Liver (tissue), 9 donors: ENCODE data around the gene ALK. TPM values are rescaled to one million over a fixed set of nuclear protein-coding genes. Genes with fewer than 3 reads are reported as not detected.

Experiments
- DNase-seq: peaks from one replicate; pipeline ENCODE4 v3.0.0-alpha.2; 2017; ENCODE audit warnings: low spot score
- H3K27ac ChIP-seq, 2 donors: one replicate each; pipeline ENCODE4 v1.7.0; 2013; ENCODE audit warnings: inconsistent platforms in 2 of 2, low read length in 2 of 2, control low read depth in 1 of 2, low read depth in 1 of 2, mild to moderate bottlenecking in 1 of 2
- H3K27me3 ChIP-seq, 4 donors: one replicate each; pipeline versions ENCODE4 v1.6.1 to v1.7.0; 2013; ENCODE audit warnings: low read length in 3 of 4, inconsistent platforms in 1 of 4, mild to moderate bottlenecking in 1 of 4, moderate library complexity in 1 of 4; ENCODE audit not compliant: control insufficient read depth in 4 of 4, insufficient read depth in 4 of 4
- H3K36me3 ChIP-seq, 4 donors: one replicate each; pipeline versions ENCODE4 v1.6.1 to v1.7.0; 2013; ENCODE audit warnings: low read length in 3 of 4, mild to moderate bottlenecking in 3 of 4, low read depth in 1 of 4, moderate library complexity in 1 of 4; ENCODE audit not compliant: control insufficient read depth in 4 of 4, insufficient read depth in 3 of 4
- H3K4me1 ChIP-seq, 4 donors: one replicate each; pipeline versions ENCODE4 v1.6.1 to v1.7.0; 2013; ENCODE audit warnings: low read length in 3 of 4, mild to moderate bottlenecking in 3 of 4, moderate library complexity in 1 of 4; ENCODE audit not compliant: control insufficient read depth in 4 of 4, insufficient read depth in 4 of 4
- H3K4me3 ChIP-seq, 3 donors: one replicate each; pipeline versions ENCODE4 v1.6.1 to v1.7.0; 2013; ENCODE audit warnings: low read length in 3 of 3, control low read depth in 1 of 3, low read depth in 1 of 3, mild to moderate bottlenecking in 1 of 3
- H3K9ac ChIP-seq, 2 donors: one replicate each; pipeline ENCODE4 v1.7.0; 2013; ENCODE audit warnings: low read length in 2 of 2, mild to moderate bottlenecking in 2 of 2, moderate library complexity in 2 of 2, control low read depth in 1 of 2, low read depth in 1 of 2
- H3K9me3 ChIP-seq, 4 donors: one replicate each; pipeline versions ENCODE4 v1.6.1 to v1.7.0; 2013; ENCODE audit warnings: low read length in 3 of 4; ENCODE audit not compliant: control insufficient read depth in 4 of 4
- EGR1 ChIP-seq, 2 donors: IDR thresholded peaks; 2 replicates each; pipeline ENCODE4 v1.6.1; 2016 to 2018; ENCODE audit warnings: antibody characterized with exemption in 2 of 2, low read depth in 2 of 2
- FOXA1 ChIP-seq: IDR thresholded peaks from 2 replicates; pipeline ENCODE4 v1.6.1; 2016; ENCODE audit warnings: antibody characterized with exemption
- FOXA2 ChIP-seq: IDR thresholded peaks from 2 replicates; pipeline ENCODE4 v1.6.1; 2016; ENCODE audit warnings: antibody characterized with exemption
- GABPA ChIP-seq, 2 donors: IDR thresholded peaks in 1 of 2; conservative IDR thresholded peaks in 1 of 2; 2 replicates each; pipeline ENCODE4 v1.6.1; 2016; ENCODE audit warnings: antibody characterized with exemption in 2 of 2, mild to moderate bottlenecking in 1 of 2, moderate library complexity in 1 of 2
- HNF4A ChIP-seq, 2 donors: conservative IDR thresholded peaks; 2 replicates each; pipeline ENCODE4 v1.6.1; 2016; ENCODE audit warnings: antibody characterized with exemption in 2 of 2, mild to moderate bottlenecking in 2 of 2
- HNF4G ChIP-seq: IDR thresholded peaks from 2 replicates; pipeline ENCODE4 v1.6.1; 2016; ENCODE audit warnings: antibody characterized with exemption
- JUND ChIP-seq, 2 donors: IDR thresholded peaks; 2 replicates each; pipeline ENCODE4 v1.6.1; 2016; ENCODE audit warnings: antibody characterized with exemption in 2 of 2
- NR2F2 ChIP-seq: IDR thresholded peaks from 2 replicates; pipeline ENCODE4 v1.6.1; 2016; ENCODE audit warnings: antibody characterized with exemption
- RAD21 ChIP-seq, 2 donors: IDR thresholded peaks; 2 replicates each; pipeline ENCODE4 v1.6.1; 2016; ENCODE audit warnings: antibody characterized with exemption in 2 of 2, mild to moderate bottlenecking in 2 of 2
- RXRA ChIP-seq, 2 donors: IDR thresholded peaks; 2 replicates each; pipeline ENCODE4 v1.6.1; 2017 to 2018; ENCODE audit warnings: antibody characterized with exemption in 2 of 2, mild to moderate bottlenecking in 1 of 2
- SP1 ChIP-seq: IDR thresholded peaks from 2 replicates; pipeline ENCODE4 v1.6.1; 2018; ENCODE audit warnings: antibody characterized with exemption, mild to moderate bottlenecking
- TAF1 ChIP-seq: conservative IDR thresholded peaks from 2 replicates; pipeline ENCODE4 v1.6.1; 2016; ENCODE audit warnings: antibody characterized with exemption, mild to moderate bottlenecking
- YY1 ChIP-seq: IDR thresholded peaks from 2 replicates; pipeline ENCODE4 v1.6.1; 2016; ENCODE audit warnings: antibody characterized with exemption, mild to moderate bottlenecking
- WGBS: extraction: QIAGEN DNeasy Blood & Tissue Kit; methylation state at CpG from one replicate; pipeline ENCODE4 v1.1.7; 2013; 5-methylcytosine and 5-hydroxymethylcytosine counted together
- polyA plus RNA-seq, 2 donors: library from polyadenylated mRNA; stranded (reverse) in 1 of 2; unstranded in 1 of 2; fragments of 200-250 nt in 1 of 2; fragments of >200 nt in 1 of 2; fragmentation: Nextera tagmentation in 1 of 2; extraction: Ambion mirVana in 1 of 2; gene quantifications; one replicate each; pipeline versions ENCODE4 v1.2.1 to v1.2.3, GENCODE V29; 2013 to 2015
- total RNA-seq, 2 donors: library from RNA; depleted of rRNA; stranded (reverse); fragments of >200 nt; gene quantifications; one replicate each; pipeline ENCODE4 v1.2.3, GENCODE V29; 2014
- TF ChIP-seq, protein P1 (sequence below): IDR thresholded peaks from 2 replicates; pipeline ENCODE4 v1.6.1; 2016; ENCODE audit warnings: antibody characterized with exemption
- TF ChIP-seq, protein P2 (sequence below): IDR thresholded peaks from 2 replicates; pipeline ENCODE4 v1.6.1; 2016; ENCODE audit warnings: antibody characterized with exemption
- TF ChIP-seq, protein P3 (sequence below): fragments of 150-350 bp; IDR thresholded peaks from 2 replicates; pipeline ENCODE4 v1.5.1; 2017; ENCODE audit warnings: improper control_type of control experiment, low read depth, low read length; ENCODE audit not compliant: missing input control
- TF ChIP-seq, protein P4 (sequence below): IDR thresholded peaks from 2 replicates; pipeline ENCODE4 v1.6.1; 2016; ENCODE audit warnings: antibody characterized with exemption
- TF ChIP-seq, protein P5 (sequence below): IDR thresholded peaks from 2 replicates; pipeline ENCODE4 v1.6.1; 2016; ENCODE audit warnings: antibody characterized with exemption, mild to moderate bottlenecking
- donor health status: healthy.
- donor health status: healthy.
- donor health status: healthy.
- donor health status: healthy.
- donor health status: healthy.

ALK gene
- total and polyA plus RNA-seq, 4 donors = under 0.01 TPM; not detected in 3

DNA sequence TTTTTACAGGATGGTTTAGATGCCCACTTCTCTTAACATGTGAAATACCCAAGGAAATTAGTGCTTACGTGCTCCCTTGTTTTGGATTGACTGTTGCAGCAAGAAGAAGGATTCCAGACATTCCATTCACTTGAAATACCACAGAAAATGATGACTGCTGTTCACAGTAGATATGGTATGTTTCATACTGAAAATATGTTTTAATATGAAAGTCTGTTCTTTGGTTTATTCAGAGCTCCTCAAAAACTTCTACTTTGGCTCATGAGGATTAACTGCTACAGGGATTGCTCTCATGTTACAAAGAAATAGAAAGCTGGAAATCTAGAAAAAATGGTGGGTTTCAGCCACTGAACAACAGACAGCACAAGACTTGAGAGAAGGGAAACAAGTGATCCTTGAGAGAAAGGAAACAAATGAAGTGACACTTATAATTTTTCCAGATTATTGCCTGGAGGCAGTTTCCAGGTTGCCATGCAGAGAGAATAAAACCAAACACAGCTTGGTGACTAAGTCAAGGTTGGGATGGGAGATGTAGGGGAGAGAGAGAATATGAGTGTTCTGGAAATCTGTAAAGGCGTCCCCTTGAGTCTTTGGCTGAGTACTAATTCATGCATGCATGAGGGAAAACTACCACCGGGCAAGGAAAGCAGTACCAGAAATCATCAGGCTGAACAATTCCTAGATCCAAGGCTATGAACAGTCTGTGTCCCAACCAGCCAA is 458.0 kb downstream of the ALK start:
- Histone ChIP-seq H3K36me3 (no peaks in the 10 kb centered on the region), H3K27me3 (no peaks in the 10 kb centered on the region), H3K4me1 (no peaks in the 10 kb centered on the region), H3K9ac (no peak overlapping the region), H3K27ac (no peak overlapping the region), H3K4me3 (no peak overlapping the region), H3K9me3 (no peaks in the 10 kb centered on the region)
- WGBS = 81% methylated on average over 3 of the region's 3 CpGs
- DNase-seq = no peak
- TF ChIP-seq, protein P1, sequence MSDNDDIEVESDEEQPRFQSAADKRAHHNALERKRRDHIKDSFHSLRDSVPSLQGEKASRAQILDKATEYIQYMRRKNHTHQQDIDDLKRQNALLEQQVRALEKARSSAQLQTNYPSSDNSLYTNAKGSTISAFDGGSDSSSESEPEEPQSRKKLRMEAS = no peak
- TF ChIP-seq, protein P2, sequence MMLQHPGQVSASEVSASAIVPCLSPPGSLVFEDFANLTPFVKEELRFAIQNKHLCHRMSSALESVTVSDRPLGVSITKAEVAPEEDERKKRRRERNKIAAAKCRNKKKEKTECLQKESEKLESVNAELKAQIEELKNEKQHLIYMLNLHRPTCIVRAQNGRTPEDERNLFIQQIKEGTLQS = no peak
- TF ChIP-seq SP1 (no peak), YY1 (no peak), RXRA (IDR thresholded peaks at IDR 0.05) (no peak), TAF1 (no peak), FOXA1 (no peak), EGR1 (IDR thresholded peaks at IDR 0.05; ENCODE audit: low read depth in 2 of 2) (no peak), HNF4G (no peak), GABPA (IDR thresholded peaks at IDR 0.05 in 1 of 2, conservative IDR thresholded peaks at IDR 0.05 in 1 of 2) (no peak), JUND (IDR thresholded peaks at IDR 0.05) (no peak), HNF4A (conservative IDR thresholded peaks at IDR 0.05) (no peak), RAD21 (IDR thresholded peaks at IDR 0.05) (no peak), NR2F2 (no peak), FOXA2 (no peak)
- TF ChIP-seq, protein P3, sequence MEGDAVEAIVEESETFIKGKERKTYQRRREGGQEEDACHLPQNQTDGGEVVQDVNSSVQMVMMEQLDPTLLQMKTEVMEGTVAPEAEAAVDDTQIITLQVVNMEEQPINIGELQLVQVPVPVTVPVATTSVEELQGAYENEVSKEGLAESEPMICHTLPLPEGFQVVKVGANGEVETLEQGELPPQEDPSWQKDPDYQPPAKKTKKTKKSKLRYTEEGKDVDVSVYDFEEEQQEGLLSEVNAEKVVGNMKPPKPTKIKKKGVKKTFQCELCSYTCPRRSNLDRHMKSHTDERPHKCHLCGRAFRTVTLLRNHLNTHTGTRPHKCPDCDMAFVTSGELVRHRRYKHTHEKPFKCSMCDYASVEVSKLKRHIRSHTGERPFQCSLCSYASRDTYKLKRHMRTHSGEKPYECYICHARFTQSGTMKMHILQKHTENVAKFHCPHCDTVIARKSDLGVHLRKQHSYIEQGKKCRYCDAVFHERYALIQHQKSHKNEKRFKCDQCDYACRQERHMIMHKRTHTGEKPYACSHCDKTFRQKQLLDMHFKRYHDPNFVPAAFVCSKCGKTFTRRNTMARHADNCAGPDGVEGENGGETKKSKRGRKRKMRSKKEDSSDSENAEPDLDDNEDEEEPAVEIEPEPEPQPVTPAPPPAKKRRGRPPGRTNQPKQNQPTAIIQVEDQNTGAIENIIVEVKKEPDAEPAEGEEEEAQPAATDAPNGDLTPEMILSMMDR = no peak
- TF ChIP-seq, protein P4, sequence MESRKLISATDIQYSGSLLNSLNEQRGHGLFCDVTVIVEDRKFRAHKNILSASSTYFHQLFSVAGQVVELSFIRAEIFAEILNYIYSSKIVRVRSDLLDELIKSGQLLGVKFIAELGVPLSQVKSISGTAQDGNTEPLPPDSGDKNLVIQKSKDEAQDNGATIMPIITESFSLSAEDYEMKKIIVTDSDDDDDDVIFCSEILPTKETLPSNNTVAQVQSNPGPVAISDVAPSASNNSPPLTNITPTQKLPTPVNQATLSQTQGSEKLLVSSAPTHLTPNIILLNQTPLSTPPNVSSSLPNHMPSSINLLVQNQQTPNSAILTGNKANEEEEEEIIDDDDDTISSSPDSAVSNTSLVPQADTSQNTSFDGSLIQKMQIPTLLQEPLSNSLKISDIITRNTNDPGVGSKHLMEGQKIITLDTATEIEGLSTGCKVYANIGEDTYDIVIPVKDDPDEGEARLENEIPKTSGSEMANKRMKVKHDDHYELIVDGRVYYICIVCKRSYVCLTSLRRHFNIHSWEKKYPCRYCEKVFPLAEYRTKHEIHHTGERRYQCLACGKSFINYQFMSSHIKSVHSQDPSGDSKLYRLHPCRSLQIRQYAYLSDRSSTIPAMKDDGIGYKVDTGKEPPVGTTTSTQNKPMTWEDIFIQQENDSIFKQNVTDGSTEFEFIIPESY = no peak
- TF ChIP-seq, protein P5, sequence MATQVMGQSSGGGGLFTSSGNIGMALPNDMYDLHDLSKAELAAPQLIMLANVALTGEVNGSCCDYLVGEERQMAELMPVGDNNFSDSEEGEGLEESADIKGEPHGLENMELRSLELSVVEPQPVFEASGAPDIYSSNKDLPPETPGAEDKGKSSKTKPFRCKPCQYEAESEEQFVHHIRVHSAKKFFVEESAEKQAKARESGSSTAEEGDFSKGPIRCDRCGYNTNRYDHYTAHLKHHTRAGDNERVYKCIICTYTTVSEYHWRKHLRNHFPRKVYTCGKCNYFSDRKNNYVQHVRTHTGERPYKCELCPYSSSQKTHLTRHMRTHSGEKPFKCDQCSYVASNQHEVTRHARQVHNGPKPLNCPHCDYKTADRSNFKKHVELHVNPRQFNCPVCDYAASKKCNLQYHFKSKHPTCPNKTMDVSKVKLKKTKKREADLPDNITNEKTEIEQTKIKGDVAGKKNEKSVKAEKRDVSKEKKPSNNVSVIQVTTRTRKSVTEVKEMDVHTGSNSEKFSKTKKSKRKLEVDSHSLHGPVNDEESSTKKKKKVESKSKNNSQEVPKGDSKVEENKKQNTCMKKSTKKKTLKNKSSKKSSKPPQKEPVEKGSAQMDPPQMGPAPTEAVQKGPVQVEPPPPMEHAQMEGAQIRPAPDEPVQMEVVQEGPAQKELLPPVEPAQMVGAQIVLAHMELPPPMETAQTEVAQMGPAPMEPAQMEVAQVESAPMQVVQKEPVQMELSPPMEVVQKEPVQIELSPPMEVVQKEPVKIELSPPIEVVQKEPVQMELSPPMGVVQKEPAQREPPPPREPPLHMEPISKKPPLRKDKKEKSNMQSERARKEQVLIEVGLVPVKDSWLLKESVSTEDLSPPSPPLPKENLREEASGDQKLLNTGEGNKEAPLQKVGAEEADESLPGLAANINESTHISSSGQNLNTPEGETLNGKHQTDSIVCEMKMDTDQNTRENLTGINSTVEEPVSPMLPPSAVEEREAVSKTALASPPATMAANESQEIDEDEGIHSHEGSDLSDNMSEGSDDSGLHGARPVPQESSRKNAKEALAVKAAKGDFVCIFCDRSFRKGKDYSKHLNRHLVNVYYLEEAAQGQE = no peak
